HPDE6-E6E7 (cell line): ENCODE results near the gene NDUFC2.
"Not testable (repeated sequence)": the region's sequence is repeated elsewhere in the genome, so short reads cannot be mapped to it uniquely, and the experiment has no call there.

Experiments used
- DNase-seq: peaks from one replicate; pipeline ENCODE4 v3.0.0; 2011; ENCODE audit warnings: missing footprints; ENCODE audit errors: extremely low spot score

The NDUFC2 gene

DNA sequence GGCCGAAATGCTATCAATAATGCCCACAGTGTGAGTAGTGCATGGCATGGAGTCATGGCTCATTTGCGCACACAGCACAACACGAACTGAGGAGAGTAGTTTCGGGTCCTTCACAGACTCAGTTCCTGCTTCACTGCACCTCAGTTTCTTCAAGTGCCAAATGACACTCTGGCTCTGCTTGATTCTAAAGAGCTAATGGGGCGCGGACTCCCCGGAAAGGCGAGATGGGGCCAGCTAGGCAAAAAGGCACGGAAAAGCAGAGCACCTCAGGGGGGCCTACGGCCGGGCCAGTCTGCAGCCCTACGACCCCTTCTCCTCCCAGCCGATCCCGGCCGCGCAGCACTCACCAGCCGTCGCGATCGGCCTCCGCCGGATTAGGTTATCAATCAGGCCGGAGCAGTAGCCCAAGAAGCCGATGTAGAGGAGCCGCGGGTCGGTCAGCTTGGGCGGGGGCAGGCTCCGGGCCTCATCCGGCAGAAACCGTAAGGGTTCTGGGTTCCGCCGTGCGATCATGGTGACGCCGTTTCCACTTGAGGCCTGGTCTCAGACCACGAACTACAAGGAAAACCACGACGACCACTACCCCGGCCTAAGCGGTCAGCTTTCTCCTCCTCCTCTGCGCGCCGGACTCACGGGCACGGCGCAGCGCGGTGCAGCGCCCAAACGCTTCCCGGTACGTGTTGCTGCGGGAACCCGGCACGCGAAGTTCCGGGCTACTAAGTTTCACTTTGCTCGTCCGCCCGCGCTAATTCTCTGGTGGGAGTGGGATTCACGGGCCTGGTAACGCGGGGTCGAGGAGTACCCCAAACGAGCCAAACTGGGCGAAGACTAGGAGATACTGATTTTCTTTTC is at the start of gene NDUFC2:
NDUFC2 (minus strand) TSS at position 631 of the 852 bp plus-strand sequence; CDS start at position 513, 118 bp downstream.
- peak; percentile 79 for DNase-seq

DNA sequence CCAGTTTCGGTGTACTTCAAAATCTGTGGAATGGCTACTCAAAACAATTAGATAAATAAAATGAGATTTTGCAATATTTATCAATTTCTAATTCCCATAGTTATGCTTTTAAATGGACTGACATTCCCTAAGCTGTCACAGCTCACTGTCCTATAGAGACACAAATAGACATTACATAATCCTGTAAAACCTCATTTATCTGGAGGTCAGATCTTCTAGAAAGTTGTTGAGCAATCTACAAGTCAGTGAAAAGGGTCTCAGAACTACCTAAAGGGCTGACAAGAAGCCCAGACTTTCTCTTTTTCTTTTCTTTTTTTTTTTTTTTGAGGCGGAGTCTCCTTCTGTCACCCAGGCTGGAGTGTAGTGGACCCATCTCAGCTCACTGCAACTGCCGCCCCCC is 47.7 kb upstream of the NDUFC2 start:
- DNase-seq: no peak

DNA sequence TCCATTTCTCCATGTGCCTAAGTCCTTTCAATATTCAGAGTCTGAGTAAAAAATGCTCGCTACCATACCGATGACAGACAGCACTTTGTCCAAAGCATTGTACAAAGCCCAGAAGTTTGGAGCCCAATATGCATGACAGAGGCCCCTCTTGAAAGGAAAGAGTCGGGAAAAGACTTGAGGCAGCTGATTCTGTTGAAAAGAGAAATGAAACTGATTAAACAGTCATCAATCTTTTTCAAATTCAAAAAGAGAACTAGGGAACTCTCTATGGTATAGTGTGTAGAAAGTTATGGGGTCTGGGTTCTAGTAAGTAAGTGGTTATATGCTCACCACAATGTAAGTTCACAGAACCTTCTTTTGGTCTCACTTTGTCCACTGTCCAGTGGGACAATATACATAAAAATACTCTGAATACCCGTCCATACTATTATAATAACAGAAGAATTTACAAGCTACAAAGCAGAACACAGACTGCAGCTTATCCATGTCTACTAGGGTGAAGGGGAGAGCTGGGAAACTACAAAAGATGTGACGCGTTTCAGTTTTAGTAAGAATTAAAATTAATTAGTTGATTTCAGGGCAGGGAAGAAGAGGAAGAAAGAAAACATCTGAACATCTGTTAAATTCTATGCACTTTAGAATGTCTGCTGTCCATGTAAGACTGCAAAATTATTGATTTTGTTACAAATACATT is 33.1 kb upstream of the NDUFC2 start:
- no peak for DNase-seq

DNA sequence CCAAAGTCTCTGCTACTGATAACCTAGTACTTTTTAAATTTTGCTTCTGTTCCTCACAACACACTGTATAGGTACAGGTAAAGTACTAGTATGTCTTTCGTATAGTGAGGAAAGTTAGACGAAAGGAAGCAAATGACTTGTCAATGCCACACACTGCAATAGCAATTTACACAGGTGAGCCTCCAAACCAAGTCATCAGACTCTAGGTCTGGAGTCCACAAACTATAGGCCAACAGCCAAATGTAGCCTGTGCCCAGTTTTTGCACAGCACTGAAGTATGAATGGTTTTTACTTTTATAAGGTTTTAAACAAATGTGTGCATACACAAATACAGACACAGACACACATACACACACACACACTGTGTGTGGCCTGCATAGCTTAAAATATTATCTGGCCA is 31.6 kb upstream of the NDUFC2 start:
- DNase-seq: no peak

DNA sequence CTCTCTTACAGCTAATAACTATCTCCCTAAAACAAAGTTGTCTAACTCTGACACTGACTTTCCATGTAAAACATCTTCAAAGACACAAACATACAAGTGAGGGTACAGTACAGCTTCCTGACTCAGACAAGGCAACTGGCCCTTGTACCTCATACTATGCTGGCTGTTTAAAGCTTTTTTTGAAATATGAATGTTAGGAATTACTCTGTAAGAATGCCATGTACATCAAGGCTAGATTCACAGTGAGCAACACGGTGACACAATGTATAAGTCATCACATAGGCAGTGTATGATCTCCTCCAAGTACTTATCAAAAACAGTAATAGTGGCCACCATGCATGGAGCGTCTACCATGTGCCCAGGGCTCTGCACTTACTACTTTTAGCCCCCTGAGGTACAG is 31.2 kb upstream of the NDUFC2 start:
- DNase-seq: no peak

DNA sequence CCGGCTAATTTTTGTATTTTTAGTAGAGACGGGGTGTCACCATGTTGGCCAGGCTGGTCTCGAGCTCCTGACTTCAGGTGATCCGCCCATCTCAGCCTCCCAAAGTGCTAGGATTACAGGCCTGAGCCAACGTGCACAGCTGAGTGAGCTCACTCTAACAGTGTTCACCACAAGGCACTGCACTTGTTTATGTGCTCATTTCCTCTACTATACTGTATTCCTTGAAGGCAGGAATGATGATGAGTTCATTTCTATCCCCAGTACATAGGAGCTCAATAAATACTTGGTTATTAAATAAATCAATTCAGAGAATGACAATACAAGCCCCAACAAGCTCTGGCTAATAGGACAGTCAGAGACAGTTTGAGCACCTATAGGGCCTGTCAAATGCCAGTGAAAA is 30.7 kb upstream of the NDUFC2 start:
- no peak for DNase-seq

DNA sequence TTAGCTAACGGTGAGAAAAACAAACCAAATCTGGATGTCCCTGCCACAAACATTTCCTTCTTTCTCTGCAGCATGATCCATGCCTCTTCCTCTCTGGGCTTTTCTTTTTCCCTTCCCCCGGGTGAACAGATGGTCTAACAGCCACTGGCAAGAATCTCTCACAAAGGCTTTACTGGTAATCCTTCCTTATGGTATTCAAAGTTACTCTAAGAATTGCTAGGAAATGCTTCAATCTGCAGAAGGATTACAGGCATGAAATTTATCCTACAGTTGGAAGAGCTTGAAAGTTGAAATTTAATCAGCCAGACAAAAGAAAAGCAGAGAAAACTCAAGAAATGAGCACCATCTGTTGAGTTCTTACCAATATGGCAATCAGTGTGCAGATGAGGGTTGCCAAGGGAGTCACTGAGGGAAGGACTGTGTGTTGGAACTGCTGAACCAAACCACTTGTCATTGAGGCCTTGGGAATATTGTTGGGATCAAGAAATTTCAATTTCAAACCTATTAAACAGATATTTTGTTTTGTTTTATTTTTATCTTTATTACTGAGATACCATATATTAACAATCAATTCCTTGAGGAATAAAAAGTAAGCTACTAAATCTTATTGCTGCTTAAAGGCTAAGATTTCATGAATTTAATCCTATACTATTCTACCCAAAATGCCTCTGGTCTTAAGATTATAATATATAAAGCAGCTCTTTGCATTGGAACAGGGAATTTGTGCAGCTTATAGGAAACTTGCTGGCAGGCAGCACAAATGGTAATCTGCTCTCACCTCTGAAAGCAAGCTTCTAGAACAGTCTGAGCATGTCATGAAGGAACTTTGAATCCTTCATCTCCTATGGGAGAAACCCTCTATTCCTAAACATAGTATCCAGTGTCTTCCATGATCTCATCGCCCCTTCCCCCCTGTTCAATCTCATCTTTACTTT is 29.7 kb upstream of the NDUFC2 start:
- DNase-seq: no peak

DNA sequence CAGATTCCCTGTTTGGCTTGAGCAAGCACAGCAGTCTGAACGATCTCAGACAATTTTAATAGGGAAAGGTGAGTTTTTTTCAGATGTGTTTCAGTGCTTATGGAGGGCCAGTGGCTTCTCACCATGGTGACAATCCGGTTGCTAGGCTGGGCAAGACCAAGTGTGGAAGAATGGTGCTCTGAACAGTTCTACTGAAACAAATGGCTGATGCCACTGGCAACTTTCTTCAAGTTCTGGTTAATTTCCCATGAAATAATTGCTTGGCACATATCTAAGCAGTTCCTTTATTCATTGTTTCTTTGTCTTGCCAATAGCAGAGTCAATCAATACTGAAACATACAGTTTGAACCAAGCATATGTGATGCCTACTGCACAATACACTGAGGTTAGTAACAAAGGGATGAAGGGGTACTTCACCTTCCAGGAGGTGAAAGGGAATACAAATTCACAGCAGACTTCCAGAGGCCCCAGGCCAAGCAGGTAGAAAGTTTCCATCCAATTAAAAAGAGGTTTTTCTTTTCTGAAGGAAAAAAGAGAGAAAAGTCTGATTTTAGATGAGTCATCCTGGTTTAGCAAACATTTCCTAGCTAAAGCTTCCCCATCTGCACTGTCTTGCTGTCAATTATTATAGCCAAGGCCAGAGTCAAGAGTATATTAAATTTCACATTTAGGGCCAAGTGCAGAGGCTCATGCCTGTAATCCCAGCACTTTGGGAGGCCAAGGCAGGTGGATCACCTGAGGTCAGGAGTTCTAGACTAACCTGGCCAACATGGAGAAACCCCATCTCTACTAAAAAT is 21.2 kb upstream of the NDUFC2 start:
- no peak for DNase-seq

DNA sequence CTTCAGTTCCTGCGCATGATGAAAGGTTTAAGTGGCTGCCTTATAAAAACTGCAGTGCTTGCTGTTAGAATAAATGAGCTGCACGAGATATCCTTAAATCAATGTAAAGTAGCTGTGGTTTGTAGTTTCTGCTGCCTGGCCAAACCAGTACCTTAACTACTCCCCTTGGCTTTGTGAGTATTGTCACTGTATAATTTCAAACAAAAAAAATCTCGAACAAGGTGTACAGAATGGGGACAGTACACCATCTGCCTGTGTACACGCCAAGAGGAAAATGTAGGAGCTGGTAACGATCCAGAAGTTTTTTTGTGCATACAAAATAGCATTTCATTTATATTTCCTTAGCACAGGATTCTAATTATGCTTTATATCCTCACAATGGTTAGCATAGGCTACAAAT is 20.6 kb upstream of the NDUFC2 start:
- DNase-seq: no peak

DNA sequence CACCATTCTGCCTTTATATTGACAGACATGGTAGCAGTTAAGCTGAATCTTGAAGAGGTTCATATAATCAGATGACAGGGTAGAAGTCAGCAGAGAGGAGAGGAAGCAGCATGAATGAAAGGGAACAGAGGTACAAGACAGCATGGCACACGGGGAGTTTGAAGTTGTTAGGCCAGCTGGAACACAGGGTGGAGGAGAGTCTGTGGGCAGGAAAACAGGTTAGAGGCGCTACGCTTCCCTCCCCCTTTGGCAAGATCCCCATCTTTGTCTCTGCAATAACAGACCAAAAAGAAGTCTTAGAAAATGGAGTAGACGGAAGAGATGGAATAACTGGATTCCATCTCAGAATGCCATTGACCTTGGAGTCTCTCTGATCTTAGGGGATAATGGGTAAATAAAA is 20.0 kb upstream of the NDUFC2 start:
- no peak for DNase-seq

DNA sequence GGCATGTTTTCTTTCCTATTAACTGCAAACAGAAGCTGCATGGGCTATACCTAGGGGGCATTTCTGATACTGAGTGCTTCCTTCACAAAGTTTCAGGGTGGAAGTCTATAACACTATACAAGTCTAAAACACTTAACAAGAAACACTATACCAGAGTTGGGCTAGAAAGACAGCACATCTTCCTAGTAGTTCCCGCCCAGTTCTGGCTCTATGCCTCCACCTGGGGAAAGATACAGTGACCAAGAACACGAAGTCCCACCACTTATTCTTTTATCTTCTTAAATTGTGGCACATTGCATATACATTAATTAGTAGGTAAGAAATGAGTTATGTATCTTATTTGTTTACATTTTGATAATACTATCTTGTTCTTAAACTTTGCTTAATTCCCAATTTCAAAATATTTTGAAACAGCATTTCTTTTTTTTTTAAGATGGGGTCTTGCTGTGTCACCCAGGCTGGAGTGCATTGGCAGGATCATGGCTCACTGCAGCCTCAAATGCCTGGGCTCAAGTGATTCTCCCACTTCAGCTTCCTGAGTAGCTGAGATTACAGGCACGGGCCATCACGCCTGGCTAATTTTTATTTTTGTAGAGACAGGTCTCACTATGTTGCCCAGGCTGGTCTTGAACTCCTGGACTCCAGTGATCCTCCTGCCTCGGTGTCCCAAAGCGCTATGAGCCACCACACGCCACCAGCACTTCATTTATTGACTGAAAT is 18.2 kb upstream of the NDUFC2 start:
- no peak for DNase-seq

DNA sequence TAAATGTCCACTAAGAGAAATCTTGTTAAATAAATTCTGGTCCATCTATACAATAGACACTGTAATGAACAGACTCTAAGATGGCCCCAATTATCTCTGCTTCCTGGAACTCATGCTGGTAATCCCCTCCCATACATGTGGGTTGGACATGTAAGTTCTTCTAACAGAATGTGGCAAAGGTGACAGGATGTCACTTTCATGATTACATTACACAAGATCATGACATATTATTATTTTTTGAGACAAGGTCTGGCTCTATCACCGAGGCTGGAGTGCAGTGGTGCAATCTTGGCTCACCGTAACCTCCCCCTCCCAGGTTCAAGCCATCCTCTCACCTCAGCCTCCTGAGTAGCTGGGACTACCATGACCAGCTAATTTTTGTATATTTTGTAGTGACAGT is 14.6 kb upstream of the NDUFC2 start:
- no peak for DNase-seq

DNA sequence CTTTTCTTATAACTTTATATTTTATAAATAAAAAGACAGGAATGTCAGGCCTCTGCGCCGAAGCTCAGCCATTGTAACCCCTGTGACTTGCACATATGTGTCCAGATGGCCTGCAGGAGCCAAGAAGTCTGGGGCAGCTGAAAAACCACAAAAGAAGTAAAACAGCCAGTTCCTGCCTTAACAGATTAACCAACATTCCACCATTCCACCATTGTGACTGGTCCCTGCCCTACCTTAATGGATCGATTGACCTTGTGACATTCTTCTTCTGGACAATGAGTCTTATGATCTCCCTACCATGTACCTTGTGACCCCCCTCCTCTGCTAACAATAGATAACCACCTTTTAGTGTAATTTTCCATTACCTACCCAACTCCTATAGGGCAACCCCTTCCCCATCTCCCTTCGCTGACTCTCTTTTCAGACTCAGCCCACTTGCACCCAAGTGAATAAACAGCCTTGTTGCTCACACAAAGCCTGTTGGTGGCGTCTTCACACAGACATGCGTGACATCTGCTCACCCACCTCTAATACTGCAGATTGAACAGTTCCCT is 6.9 kb upstream of the NDUFC2 start:
- not testable (repeated sequence) for DNase-seq

DNA sequence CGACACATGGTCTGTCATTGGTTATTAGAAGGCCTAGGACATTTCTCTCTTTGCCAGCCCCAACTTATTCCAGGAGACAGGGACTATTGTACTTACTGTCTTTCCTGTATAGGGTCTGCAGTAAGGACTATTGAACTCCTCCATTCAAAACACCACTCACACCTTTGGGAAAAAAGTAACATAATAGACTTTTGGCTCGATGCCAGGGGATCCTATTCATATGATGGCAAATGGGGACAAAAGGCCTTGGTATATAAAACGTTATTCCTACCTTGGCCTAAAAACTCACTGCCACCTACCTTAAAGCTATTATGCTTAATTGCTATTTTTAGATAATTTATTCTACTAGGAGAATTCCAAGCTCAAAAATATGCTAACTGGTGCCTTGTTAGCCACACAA is 6.3 kb upstream of the NDUFC2 start:
- no peak for DNase-seq

DNA sequence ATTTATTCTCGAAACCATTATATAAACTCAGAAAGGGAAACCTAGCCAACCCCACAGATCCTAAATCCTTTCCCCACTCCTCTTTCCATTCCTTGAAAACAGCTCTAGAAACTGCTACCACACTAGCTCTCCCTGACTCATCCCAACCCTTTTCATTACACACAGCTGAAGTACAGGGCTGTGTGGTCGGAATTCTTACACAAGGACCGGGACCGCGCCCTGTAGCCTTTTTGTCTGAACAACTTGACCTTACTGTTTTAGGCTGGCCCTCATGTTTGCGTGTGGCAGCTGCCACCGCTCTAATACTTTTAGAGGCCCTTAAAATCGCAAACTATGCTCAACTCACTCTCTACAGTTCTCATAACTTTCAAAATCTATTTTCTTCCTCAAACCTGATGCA is 4.8 kb upstream of the NDUFC2 start:
- DNase-seq: not testable (repeated sequence)

DNA sequence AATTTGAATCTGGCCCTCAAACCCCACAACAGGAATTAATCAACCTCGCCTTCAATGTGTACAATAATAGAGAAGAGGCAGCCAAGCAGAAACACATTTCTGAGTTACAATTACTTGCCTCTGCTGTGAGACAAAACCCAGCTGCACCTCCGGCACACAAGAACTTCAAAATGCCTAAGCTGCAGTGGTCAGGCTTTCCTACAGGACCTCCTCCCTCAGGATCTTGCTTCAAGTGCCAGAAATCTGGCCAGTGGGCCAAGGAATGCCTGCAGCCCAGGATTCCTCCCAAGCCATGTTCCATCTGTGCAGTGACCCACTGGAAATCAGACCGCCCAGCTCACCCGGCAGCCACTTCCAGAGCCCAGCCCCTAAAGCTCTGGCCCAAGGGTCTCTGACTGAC is 3.4 kb upstream of the NDUFC2 start:
- no peak for DNase-seq

DNA sequence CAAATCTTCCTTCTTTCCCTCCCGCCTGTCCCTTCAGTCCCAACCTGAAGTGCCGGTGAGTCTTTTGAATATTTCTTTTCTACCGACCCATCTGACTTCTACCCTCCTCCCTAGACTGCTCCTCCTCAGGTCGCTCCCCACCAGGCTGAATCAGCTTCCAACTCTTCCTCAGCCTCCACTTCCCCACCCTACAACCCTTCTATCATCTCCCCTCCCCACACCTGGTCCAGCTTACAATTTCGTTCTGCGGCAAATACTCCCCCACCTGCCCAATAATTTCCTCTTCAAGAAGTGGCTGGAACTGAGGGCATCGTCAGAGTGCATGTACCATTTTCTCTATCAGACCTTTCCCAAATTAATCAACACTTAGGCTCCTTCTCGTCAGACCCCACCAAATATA is 2.5 kb upstream of the NDUFC2 start:
- DNase-seq: no peak

DNA sequence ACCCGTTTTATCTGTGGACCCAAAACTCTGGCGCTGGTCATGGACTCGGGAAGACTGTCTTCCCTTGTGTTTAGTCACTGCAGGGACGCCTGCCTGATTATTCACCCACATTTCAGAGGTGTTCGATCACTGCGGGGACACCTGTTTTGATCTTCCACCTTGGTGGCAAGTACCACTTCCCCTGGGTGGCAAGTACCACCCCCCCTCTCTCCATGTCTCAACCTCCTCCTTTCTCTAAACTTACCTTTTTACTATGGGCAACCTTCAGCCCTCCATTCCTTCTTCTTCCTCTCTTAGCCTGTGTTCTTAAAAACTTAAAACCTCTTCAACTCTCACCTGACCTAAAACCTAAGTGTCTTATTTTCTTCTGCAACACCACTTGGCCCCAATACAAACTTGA is 1.9 kb upstream of the NDUFC2 start:
- no peak for DNase-seq

DNA sequence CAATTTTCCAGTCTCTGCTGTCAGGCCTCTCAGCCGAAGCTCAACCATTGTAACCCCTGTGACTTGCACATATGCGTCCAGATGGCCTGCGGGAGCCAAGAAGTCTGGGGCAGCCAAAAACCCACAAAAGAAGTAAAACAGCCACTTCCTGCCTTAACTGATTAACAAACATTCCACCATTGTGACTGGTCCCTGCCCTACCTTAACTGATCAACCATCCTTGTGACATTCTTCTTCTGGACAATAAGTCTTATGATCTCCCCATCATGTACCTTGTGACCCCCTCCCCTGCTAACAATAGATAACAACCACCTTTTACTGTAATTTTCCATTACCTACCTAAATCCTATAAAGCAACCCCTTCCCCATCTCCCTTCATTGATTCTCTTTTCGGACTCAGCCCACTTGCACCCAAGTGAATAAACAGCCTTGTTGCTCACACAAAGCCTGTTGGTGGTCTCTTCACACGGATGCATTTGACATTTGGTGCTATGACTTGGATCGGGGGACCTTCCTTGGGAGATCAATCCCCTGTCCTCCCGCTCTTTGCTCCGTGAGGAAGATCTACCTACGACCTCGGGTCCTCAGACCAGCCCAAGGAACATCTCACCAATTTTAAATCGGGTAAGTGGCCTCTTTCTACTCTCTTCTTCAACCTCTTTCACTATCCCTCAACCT is 1.3 kb upstream of the NDUFC2 start:
- DNase-seq: no peak
